ENCODE measurements around the gene PSG5. TPM values are rescaled to one million over a fixed set of nuclear protein-coding genes. Genes with fewer than 3 reads are reported as not detected.
"Not testable (repeated sequence)": the region's sequence is repeated elsewhere in the genome, so short reads cannot be mapped to it uniquely, and the experiment has no call there.

The PSG5 gene
- total RNA-seq, 1 experiment from 2014 or later: not detected

GRCh38 chr19:43201337-43201801, 15.0 kb upstream of the PSG5 start:
- not testable (repeated sequence) for H3K36me3 ChIP-seq; H3K27me3 ChIP-seq; H3K9me3 ChIP-seq (replicated peaks); H3K4me1 ChIP-seq; DNase-seq; H3K27ac ChIP-seq; H3K4me3 ChIP-seq

GRCh38 chr19:43198686-43199419, 12.5 kb upstream of the PSG5 start:
- H3K27me3 ChIP-seq; DNase-seq; H3K4me3 ChIP-seq; H3K4me1 ChIP-seq; H3K9me3 ChIP-seq (replicated peaks); H3K27ac ChIP-seq; H3K36me3 ChIP-seq: not testable (repeated sequence)

GRCh38 chr19:43197666-43198397, 11.5 kb upstream of the PSG5 start:
- H3K4me1 ChIP-seq, H3K27ac ChIP-seq: not testable (repeated sequence)

GRCh38 chr19:43194397-43194796, 8.1 kb upstream of the PSG5 start:
- not testable (repeated sequence) for H3K27me3 ChIP-seq; H3K9me3 ChIP-seq (replicated peaks); H3K27ac ChIP-seq; H3K4me3 ChIP-seq; DNase-seq; H3K4me1 ChIP-seq; H3K36me3 ChIP-seq

More at GRCh38 chr19:43197666-43198397, 11.5 kb upstream of the PSG5 start:
- peak in 1 of 2 experiments; percentile 18 for DNase-seq
- H3K36me3 ChIP-seq; H3K27me3 ChIP-seq; H3K4me3 ChIP-seq; H3K9me3 ChIP-seq (replicated peaks): not testable (repeated sequence)

- H3K9me3 ChIP-seq (replicated peaks); H3K4me3 ChIP-seq; H3K27ac ChIP-seq; H3K4me1 ChIP-seq; H3K36me3 ChIP-seq; H3K27me3 ChIP-seq; DNase-seq: not testable (repeated sequence)
Observed at GRCh38 chr19:43192381-43193155, 6.2 kb upstream of the PSG5 start.

- not testable (repeated sequence) for H3K27ac ChIP-seq; H3K27me3 ChIP-seq; H3K4me3 ChIP-seq; H3K4me1 ChIP-seq; H3K9me3 ChIP-seq (replicated peaks); DNase-seq; H3K36me3 ChIP-seq
Observed at GRCh38 chr19:43188092-43188491, 1.8 kb upstream of the PSG5 start.

- not testable (repeated sequence) for H3K9me3 ChIP-seq (replicated peaks); H3K4me3 ChIP-seq; DNase-seq; H3K4me1 ChIP-seq; H3K36me3 ChIP-seq; H3K27ac ChIP-seq; H3K27me3 ChIP-seq
Observed at GRCh38 chr19:43181869-43182771, 4.2 kb downstream of the PSG5 start.

- H3K9me3 ChIP-seq (replicated peaks); H3K27ac ChIP-seq; H3K36me3 ChIP-seq; H3K27me3 ChIP-seq; H3K4me1 ChIP-seq; H3K4me3 ChIP-seq; DNase-seq: not testable (repeated sequence)
Observed at GRCh38 chr19:43179569-43180147, 6.7 kb downstream of the PSG5 start.

GRCh38 chr19:43178577-43178976, 7.8 kb downstream of the PSG5 start:
- H3K9me3 ChIP-seq (replicated peaks); H3K4me3 ChIP-seq; H3K27me3 ChIP-seq; H3K36me3 ChIP-seq; H3K27ac ChIP-seq; H3K4me1 ChIP-seq; DNase-seq: not testable (repeated sequence)

GRCh38 chr19:43165906-43166305, 20.4 kb downstream of the PSG5 start:
- not testable (repeated sequence) for H3K9me3 ChIP-seq (replicated peaks); H3K27ac ChIP-seq; H3K27me3 ChIP-seq; H3K4me3 ChIP-seq; DNase-seq; H3K4me1 ChIP-seq; H3K36me3 ChIP-seq

- not testable (repeated sequence) for H3K36me3 ChIP-seq; DNase-seq; H3K9me3 ChIP-seq (replicated peaks); H3K4me3 ChIP-seq; H3K27me3 ChIP-seq; H3K27ac ChIP-seq; H3K4me1 ChIP-seq
Observed at GRCh38 chr19:43163135-43163534, 23.2 kb downstream of the PSG5 start.

- not testable (repeated sequence) for H3K27me3 ChIP-seq
Observed at GRCh38 chr19:43162261-43162660, 24.1 kb downstream of the PSG5 start.

GRCh38 chr19:43152214-43152613, 34.1 kb downstream of the PSG5 start:
- Histone ChIP-seq H3K4me3 (no peak overlapping the region), H3K27me3 (no peaks in the 10 kb centered on the region), H3K9me3 (replicated peaks) (no peaks in the 10 kb centered on the region), H3K27ac (no peak overlapping the region), H3K4me1 (no peaks in the 10 kb centered on the region), H3K36me3 (no peaks in the 10 kb centered on the region)
- no peak for DNase-seq

More at GRCh38 chr19:43162261-43162660, 24.1 kb downstream of the PSG5 start:
- DNase-seq; H3K4me1 ChIP-seq; H3K27ac ChIP-seq; H3K9me3 ChIP-seq (replicated peaks); H3K36me3 ChIP-seq; H3K4me3 ChIP-seq: not testable (repeated sequence)

- not testable (repeated sequence) for DNase-seq; H3K4me1 ChIP-seq; H3K36me3 ChIP-seq; H3K27me3 ChIP-seq; H3K27ac ChIP-seq; H3K4me3 ChIP-seq; H3K9me3 ChIP-seq (replicated peaks)
Observed at GRCh38 chr19:43149788-43150187, 36.5 kb downstream of the PSG5 start.

All from SJCRH30 (cell line).